K562 (cell line): ENCODE results near the gene ZMIZ1. TPM values are rescaled to one million over a fixed set of nuclear protein-coding genes. Genes with fewer than 3 reads are reported as not detected.
A peak's percentile ranks its signal among the peaks of the same experiment; 100 is the strongest.

Experiments used
- BCOR ChIP-seq: fragments of 450-650 bp; IDR thresholded peaks from 2 replicates; pipeline ENCODE4 v1.6.1; 2016
- CEBPZ ChIP-seq: fragments of 150-350 bp; IDR thresholded peaks from 2 replicates; pipeline ENCODE4 v1.6.1; 2014; ENCODE audit warnings: low read depth, mild to moderate bottlenecking, low read length, borderline replicate concordance
- CTCF ChIP-seq, 3 experiments: IDR thresholded peaks in 2 of 3; conservative IDR thresholded peaks in 1 of 3; 2 replicates each; pipeline ENCODE4 v1.5.1; 2011 to 2012; ENCODE audit warnings: low read length in 3 of 3, mild to moderate bottlenecking in 3 of 3, control low read depth in 2 of 3, improper control_type of control experiment in 1 of 3, inconsistent platforms in 1 of 3, low read depth in 1 of 3, mixed read lengths in 1 of 3, moderate library complexity in 1 of 3; ENCODE audit not compliant: insufficient read depth in 2 of 3
- KDM1A ChIP-seq, 2 experiments: fragments of 450-650 bp; IDR thresholded peaks; 2 replicates each; pipeline ENCODE4 v1.6.1; 2016; ENCODE audit warnings: mild to moderate bottlenecking in 2 of 2
- RFX5 ChIP-seq: IDR thresholded peaks from 2 replicates; pipeline ENCODE4 v1.6.1; 2011; ENCODE audit warnings: low read depth, mild to moderate bottlenecking, improper control_type of control experiment, low read length
- U2AF1 ChIP-seq: fragments of 200-400 bp; formaldehyde crosslinking; optimal IDR thresholded peaks from 2 replicates; pipeline ENCODE3; 2017; ENCODE audit warnings: mild to moderate bottlenecking, low read depth, low read length, moderate library complexity
- polyA plus RNA-seq, 8 experiments: library from polyadenylated mRNA; depleted of rRNA in 4 of 8; stranded (reverse) in 5 of 8; unstranded in 3 of 8; fragments of >200 nt; fragmentation: Nextera tagmentation in 2 of 8; fragmentation: Illumina TruSeq in 1 of 8; extraction: Ambion mirVana in 2 of 8; extraction: Trizol in 1 of 8; gene quantifications; 2 replicates each; pipeline versions ENCODE4 v1.2.1 to v1.2.3, GENCODE V29; 2011 to 2014; ENCODE audit warnings: inconsistent platforms in 1 of 8, missing spikeins in 1 of 8
- total RNA-seq, 7 experiments: library from RNA; depleted of rRNA in 6 of 7; stranded (reverse); fragments of >200 nt in 6 of 7; fragmentation: Illumina TruSeq in 2 of 7; extraction: Trizol in 2 of 7; gene quantifications; 2 replicates each; pipeline versions ENCODE4 v1.2.1 to v1.2.3, GENCODE V29; 2011 to 2021; ENCODE audit warnings: low replicate concordance in 1 of 7
- TF ChIP-seq, protein P1 (sequence below): sonication (generic); formaldehyde crosslinking; IDR thresholded peaks from 2 replicates; pipeline ENCODE4 v1.8.1; 2023; ENCODE audit warnings: mild to moderate bottlenecking, missing genetic modification reagents
- TF ChIP-seq, protein P2 (sequence below): fragments of 450-650 bp; IDR thresholded peaks from one replicate; pipeline ENCODE4 v1.6.1; 2018; ENCODE audit warnings: mild to moderate bottlenecking, moderate library complexity; ENCODE audit not compliant: partially characterized antibody
- TF ChIP-seq, protein P3 (sequence below), 2 experiments: fragments of 450-650 bp; IDR thresholded peaks; 2 replicates each; pipeline ENCODE4 v1.6.1; 2016; ENCODE audit warnings: mild to moderate bottlenecking in 2 of 2, borderline replicate concordance in 1 of 2, low read depth in 1 of 2, moderate library complexity in 1 of 2

ZMIZ1 gene
- total and polyA plus RNA-seq, 9 of the 15 experiments (the other 6 are each of a cell fraction or from before 2014, with no cell fraction given), result 1.0 to 37.3 (median 4.3) TPM

DNA sequence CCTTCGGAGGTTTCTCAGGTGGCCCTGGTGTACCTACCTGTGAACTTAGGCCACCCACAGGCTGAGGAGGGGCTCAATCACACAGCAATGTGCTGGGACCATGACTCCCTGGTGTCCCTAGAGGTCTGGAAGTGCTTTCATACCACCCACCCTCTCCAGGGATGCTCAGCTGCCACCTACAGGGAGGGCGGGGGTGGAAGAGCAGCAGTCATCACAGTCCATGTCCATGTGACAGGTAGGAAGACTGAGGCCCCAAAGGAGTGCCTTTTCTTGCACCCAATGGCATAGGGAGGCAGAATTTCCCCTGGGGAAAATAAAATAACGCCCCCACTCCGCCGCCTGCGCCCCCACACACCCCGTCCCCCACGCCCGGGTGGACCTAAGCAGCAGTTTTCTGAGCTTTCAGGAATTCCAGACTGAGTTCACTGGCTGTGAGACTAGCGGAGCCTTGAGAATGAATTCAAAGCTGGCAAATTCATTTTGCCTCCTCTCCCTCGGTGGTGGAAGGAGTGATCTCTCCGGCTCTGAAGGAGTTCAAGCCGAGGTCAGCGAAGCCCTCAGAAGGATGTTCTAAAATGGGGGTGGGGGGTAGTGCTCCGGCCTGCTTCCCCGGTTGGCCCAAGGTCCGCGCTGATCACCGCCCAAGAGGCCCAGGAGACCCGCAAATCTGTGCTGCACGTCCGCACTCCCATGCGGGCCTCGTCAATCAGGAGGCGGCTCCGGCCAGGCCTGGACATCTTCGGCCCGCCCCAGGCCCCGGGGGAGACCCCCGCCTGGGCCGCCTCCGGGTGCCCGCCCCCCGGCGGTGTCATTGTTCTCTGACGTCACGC is 2.1 kb upstream of the ZMIZ1 start (continued):
- TF ChIP-seq CEBPZ, result no peak
- TF ChIP-seq, protein P1, sequence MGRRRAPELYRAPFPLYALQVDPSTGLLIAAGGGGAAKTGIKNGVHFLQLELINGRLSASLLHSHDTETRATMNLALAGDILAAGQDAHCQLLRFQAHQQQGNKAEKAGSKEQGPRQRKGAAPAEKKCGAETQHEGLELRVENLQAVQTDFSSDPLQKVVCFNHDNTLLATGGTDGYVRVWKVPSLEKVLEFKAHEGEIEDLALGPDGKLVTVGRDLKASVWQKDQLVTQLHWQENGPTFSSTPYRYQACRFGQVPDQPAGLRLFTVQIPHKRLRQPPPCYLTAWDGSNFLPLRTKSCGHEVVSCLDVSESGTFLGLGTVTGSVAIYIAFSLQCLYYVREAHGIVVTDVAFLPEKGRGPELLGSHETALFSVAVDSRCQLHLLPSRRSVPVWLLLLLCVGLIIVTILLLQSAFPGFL, result no peak
- no peak for TF ChIP-seq RFX5
- peak; percentile 90 for TF ChIP-seq BCOR
- peak; percentile 65 to 88 (median 88) for TF ChIP-seq CTCF (IDR thresholded peaks at IDR 0.05 in 2 of 3, conservative IDR thresholded peaks at IDR 0.05 in 1 of 3; ENCODE audit: insufficient read depth in 2 of 3, low read depth in 1 of 3, low read length in 3 of 3)
- peak; percentile 71 to 72; a peak in 3 of 4 replicates for TF ChIP-seq KDM1A (IDR thresholded peaks at IDR 0.05)
- TF ChIP-seq, protein P2, sequence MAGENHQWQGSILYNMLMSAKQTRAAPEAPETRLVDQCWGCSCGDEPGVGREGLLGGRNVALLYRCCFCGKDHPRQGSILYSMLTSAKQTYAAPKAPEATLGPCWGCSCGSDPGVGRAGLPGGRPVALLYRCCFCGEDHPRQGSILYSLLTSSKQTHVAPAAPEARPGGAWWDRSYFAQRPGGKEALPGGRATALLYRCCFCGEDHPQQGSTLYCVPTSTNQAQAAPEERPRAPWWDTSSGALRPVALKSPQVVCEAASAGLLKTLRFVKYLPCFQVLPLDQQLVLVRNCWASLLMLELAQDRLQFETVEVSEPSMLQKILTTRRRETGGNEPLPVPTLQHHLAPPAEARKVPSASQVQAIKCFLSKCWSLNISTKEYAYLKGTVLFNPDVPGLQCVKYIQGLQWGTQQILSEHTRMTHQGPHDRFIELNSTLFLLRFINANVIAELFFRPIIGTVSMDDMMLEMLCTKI, result no peak
- TF ChIP-seq, protein P3, sequence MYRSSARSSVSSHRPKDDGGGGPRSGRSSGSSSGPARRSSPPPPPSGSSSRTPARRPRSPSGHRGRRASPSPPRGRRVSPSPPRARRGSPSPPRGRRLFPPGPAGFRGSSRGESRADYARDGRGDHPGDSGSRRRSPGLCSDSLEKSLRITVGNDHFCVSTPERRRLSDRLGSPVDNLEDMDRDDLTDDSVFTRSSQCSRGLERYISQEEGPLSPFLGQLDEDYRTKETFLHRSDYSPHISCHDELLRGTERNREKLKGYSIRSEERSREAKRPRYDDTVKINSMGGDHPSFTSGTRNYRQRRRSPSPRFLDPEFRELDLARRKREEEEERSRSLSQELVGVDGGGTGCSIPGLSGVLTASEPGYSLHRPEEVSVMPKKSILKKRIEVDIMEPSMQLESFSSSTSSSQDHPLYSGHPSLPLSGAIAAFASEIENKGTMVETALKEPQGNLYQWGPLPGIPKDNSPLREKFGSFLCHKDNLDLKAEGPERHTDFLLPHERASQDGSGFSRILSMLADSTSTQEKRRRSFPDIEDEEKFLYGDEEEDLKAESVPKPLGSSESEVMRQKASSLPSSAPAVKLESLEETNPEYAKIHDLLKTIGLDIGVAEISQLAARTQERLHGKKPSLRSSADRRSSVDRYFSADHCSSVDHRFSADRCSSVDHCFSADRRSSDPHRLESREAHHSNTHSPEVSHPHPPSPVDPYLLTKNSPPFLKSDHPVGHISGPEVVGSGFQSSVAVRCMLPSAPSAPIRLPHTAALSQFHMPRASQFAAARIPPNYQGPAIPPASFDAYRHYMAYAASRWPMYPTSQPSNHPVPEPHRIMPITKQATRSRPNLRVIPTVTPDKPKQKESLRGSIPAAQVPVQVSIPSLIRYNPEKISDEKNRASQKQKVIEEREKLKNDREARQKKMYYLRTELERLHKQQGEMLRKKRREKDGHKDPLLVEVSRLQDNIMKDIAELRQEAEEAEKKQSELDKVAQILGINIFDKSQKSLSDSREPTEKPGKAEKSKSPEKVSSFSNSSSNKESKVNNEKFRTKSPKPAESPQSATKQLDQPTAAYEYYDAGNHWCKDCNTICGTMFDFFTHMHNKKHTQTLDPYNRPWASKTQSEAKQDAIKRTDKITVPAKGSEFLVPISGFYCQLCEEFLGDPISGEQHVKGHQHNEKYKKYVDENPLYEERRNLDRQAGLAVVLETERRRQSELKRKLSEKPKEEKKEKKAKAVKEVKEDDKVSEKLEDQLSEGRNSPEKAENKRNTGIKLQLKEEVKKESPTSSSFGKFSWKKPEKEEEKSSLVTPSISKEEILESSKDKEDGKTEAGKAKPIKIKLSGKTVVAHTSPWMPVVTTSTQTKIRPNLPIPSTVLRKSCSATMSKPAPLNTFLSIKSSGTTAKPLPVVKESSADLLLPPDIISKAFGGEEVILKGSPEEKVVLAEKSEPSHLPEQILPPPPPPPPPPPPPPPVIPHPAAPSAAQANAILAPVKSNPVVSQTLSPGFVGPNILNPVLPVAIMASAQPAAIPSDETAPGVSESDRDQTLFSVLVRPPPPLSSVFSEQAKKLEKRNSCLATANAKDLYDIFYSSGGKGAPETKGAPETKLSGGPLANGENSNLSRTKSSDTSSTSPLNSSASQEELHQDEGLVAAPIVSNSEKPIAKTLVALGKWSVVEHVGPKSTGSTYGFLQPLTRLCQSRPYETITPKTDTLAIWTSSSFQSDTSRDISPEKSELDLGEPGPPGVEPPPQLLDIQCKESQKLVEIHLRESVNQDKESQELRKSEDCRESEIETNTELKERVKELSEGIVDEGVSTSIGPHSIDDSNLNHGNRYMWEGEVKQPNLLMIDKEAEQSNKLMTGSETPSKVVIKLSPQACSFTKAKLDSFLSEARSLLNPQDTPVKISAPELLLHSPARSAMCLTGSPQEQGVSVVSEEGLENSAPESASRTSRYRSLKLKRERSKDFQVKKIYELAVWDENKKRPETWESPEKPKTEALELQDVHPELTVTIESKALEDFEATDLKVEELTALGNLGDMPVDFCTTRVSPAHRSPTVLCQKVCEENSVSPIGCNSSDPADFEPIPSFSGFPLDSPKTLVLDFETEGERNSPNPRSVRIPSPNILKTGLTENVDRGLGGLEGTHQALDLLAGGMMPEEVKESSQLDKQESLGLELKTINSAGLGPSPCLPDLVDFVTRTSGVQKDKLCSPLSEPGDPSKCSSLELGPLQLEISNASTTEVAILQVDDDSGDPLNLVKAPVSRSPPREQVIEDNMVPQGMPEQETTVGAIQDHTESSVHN (IDR thresholded peaks at IDR 0.05; ENCODE audit: borderline replicate concordance in 1 of 2, low read depth in 1 of 2), result no peak
- TF ChIP-seq U2AF1, result no peak
